Psoas muscle (tissue), 8 donors: ENCODE results near the gene SORCS3. TPM values are rescaled to one million over a fixed set of nuclear protein-coding genes. Genes with fewer than 3 reads are reported as not detected.

Source experiments
- ATAC-seq, 4 donors: fragments of 200-7000 bp; cut with Tn5 transposase; one replicate each; pipeline ENCODE4 v1.9.1; 2020; ENCODE audit warnings: moderate library complexity in 3 of 4, mild to moderate bottlenecking in 2 of 4
- DNase-seq, 2 donors: peaks; one replicate each; pipeline ENCODE4 v3.0.0-alpha.2; 2020
- H3K27ac ChIP-seq: fragments of 200-600 bp; one replicate; pipeline ENCODE4 v1.8.0; 2022
- H3K27me3 ChIP-seq, 3 donors: fragments of 200-600 bp in 1 of 3; one replicate each; pipeline versions ENCODE4 v1.6.1 to v1.8.0; 2013 to 2022; ENCODE audit warnings: low read length in 2 of 3, mild to moderate bottlenecking in 2 of 3, moderate library complexity in 1 of 3; ENCODE audit not compliant: insufficient read depth in 3 of 3
- H3K36me3 ChIP-seq, 2 donors: fragments of 200-600 bp in 1 of 2; one replicate each; pipeline versions ENCODE4 v1.6.1 to v1.8.0; 2013 to 2022; ENCODE audit warnings: low read depth in 1 of 2, mild to moderate bottlenecking in 1 of 2, moderate library complexity in 1 of 2; ENCODE audit not compliant: insufficient read depth in 1 of 2
- H3K4me1 ChIP-seq: fragments of 200-600 bp; one replicate; pipeline ENCODE4 v1.8.0; 2022
- H3K4me3 ChIP-seq: fragments of 200-600 bp; one replicate; pipeline ENCODE4 v1.8.0; 2022; ENCODE audit warnings: mild to moderate bottlenecking
- H3K9me3 ChIP-seq: fragments of 200-600 bp; one replicate; pipeline ENCODE4 v1.8.0; 2022
- WGBS, 3 donors: extraction: QIAGEN DNeasy Blood & Tissue Kit; methylation state at CpG; one replicate each; pipeline versions ENCODE4 v1.1.6 to v1.1.7; 2013; 5-methylcytosine and 5-hydroxymethylcytosine counted together
- intact Hi-C, 2 donors: fragments of 100-400 bp; cut with DNase I; formaldehyde crosslinking; loops; one replicate each; pipeline versions ENCODE4 v1.11.0 to v1.14.2; 2022
- polyA plus RNA-seq, 3 donors: library from polyadenylated mRNA; stranded (reverse); fragments of 200-250 nt; gene quantifications; one replicate each; pipeline ENCODE4 v1.2.3, GENCODE V29; 2013
- total RNA-seq, 4 donors: library from RNA; stranded (reverse); fragmentation: NEBNext Ultra II Directional in 2 of 4; extraction: Animal tissue kit (Norgen Biotek cat#: 25700) in 2 of 4; gene quantifications; one replicate each; pipeline versions ENCODE4 v1.2.1 to v1.2.4, GENCODE V29; 2021 to 2023
- TF ChIP-seq, protein P1 (sequence below): fragments of 200-600 bp; IDR thresholded peaks from one replicate; pipeline ENCODE4 v1.8.0; 2022; ENCODE audit warnings: antibody characterized with exemption
- donor health status: healthy with polysubstance abuse.
- donor health status: DM: no; HTN: no; CAD: no; lungs with moderate emphysema.
- donor health status: Bipolar disorder and iron deficiency.
- donor health status: healthy.
- donor health status: DM: yes; HTN: yes; CAD: no.
- donor health status: DM: no; HTN: no; CAD: no.
- donor health status: DM: no; HTN: no; CAD: no.
- donor health status: DM: yes; HTN: yes; CAD: no.

The SORCS3 gene
- total and polyA plus RNA-seq, 7 donors, result 0.01 TPM; not detected in 6

DNA sequence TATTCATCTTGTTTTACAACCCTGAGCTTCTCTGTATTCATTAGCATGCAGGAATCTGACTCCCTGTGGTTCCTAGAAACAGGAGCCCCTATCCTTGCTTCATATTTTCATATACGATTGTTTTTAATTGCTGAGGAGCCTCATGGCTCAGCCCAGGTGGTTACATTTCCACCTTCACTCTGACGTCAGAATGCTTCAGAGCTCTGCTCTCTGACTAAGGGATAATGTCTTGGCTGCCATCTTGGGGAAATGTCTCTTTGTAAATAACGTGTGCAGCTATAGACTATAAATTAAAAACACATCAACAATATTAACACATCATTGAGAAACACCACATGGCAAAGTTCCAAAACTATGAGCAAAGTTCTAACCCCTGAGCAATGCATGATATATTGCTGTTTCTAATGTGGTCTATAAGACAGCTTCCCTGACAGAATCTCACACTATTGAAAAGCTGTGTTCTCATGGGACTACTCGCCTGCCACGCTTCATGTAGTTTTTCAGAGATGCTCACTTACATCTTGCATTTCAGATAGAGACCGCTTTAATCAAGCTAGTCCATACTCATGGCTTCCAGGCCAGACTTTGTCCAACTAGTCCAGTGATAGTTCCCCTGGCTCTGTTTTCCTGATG, 227.0 kb downstream of the SORCS3 start:
- Histone ChIP-seq H3K36me3 (no peaks in the 10 kb centered on the region), H3K4me1 (no peaks in the 10 kb centered on the region), H3K4me3 (no peak overlapping the region), H3K27me3 (no peaks in the 10 kb centered on the region), H3K27ac (no peak overlapping the region), H3K9me3 (no peaks in the 10 kb centered on the region)
- WGBS, 3 donors, result 60 to 65% (median 63%) methylated on average over 6 of the region's 6 CpGs
- DNase-seq (no peak), ATAC-seq (no peak)
- intact Hi-C loops, result no loop called here
- TF ChIP-seq, protein P1, sequence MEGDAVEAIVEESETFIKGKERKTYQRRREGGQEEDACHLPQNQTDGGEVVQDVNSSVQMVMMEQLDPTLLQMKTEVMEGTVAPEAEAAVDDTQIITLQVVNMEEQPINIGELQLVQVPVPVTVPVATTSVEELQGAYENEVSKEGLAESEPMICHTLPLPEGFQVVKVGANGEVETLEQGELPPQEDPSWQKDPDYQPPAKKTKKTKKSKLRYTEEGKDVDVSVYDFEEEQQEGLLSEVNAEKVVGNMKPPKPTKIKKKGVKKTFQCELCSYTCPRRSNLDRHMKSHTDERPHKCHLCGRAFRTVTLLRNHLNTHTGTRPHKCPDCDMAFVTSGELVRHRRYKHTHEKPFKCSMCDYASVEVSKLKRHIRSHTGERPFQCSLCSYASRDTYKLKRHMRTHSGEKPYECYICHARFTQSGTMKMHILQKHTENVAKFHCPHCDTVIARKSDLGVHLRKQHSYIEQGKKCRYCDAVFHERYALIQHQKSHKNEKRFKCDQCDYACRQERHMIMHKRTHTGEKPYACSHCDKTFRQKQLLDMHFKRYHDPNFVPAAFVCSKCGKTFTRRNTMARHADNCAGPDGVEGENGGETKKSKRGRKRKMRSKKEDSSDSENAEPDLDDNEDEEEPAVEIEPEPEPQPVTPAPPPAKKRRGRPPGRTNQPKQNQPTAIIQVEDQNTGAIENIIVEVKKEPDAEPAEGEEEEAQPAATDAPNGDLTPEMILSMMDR, result no peak

DNA sequence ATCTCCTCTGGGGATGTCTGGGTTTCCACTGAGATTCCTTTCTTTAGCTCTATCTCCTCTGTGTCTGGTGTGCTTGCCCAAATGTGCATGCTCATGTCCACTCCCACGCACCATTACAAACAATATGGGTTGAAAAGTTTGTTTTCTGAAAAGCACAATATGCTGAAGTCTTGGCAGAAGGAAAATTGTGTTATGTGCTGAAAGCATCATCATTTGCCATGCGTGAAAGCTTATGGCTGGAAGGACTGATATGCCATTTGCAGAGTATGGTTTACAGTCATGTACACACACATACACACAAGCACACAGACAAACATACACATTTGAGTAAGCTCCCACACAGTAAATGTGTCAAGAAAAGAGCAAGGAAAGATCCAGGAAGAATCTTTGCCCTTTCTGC, 231.6 kb downstream of the SORCS3 start:
- no peak for ATAC-seq
- Histone ChIP-seq H3K27ac (no peak overlapping the region), H3K27me3 (no peaks in the 10 kb centered on the region), H3K36me3 (no peaks in the 10 kb centered on the region), H3K9me3 (no peaks in the 10 kb centered on the region), H3K4me3 (no peak overlapping the region), H3K4me1 (no peaks in the 10 kb centered on the region)
- DNase-seq, result no peak
- TF ChIP-seq, protein P1, result no peak
- intact Hi-C loops, result no loop called here
- 62 to 77% (median 64%) methylated on average over 2 of the region's 2 CpGs for WGBS, 3 donors

DNA sequence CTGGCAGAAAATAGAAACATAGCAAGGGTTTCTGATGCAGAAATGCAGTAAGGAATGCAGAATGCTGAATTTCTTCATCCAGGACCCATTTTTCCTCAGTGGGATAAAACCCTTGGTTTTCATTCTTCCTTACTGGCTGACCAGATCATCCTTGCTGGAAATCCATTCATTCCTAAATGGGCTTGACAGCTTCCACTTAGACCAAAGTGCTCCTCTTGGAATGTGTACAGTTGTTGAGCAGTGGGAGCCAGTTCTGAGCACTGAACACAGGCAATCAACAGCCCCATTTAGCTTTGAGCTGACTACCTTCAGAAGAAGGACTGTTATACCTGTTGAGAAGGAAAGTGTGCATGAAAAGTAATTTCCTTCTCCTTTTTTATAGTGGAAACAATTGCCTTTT, 232.1 kb downstream of the SORCS3 start:
- TF ChIP-seq, protein P1, result no peak
- no peak for ATAC-seq
- no peak overlapping the region for H3K27ac ChIP-seq
- intact Hi-C loops, result no loop called here
- H3K9me3 ChIP-seq, result no peaks in the 10 kb centered on the region
- H3K4me1 ChIP-seq, result no peaks in the 10 kb centered on the region
- no peak overlapping the region for H3K4me3 ChIP-seq
- no peaks in the 10 kb centered on the region for H3K27me3 ChIP-seq
- H3K36me3 ChIP-seq, result no peaks in the 10 kb centered on the region
- no peak for DNase-seq

DNA sequence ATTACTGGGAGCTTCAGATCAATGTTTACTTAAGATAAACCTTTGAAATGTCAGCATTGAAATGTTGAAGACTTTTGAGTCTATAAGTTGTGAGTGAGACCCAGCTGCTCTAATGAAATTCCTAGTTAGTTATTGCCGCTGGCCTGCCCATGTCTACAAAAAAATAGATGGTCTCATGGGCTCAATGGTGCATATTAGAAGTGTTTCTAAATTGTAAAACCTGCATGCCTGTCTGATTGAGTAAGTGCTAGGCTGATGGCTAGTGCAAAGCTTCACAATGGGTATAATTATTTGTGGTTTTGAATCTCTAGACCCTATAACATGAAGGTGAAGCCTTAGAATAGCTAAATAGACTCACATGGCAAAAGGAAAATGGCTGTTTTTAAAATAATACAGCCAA, 234.5 kb downstream of the SORCS3 start:
- H3K27ac ChIP-seq, result no peak overlapping the region
- intact Hi-C loops, result no loop called here
- H3K4me3 ChIP-seq, result no peak overlapping the region

More for the DNA sequence above, 234.5 kb downstream of the SORCS3 start:
- DNase-seq, result no peak
- no peaks in the 10 kb centered on the region for H3K4me1 ChIP-seq
- 73 to 81% (median 81%) methylated on average over 1 of the region's 1 CpG for WGBS, 3 donors
- H3K9me3 ChIP-seq, result no peaks in the 10 kb centered on the region
- H3K27me3 ChIP-seq, result no peaks in the 10 kb centered on the region
- no peak for ATAC-seq
- TF ChIP-seq, protein P1, result no peak
- H3K36me3 ChIP-seq, result no peaks in the 10 kb centered on the region
